Measurements from ENCODE around the gene PFN3.
"Not testable (repeated sequence)": the region's sequence is repeated elsewhere in the genome, so short reads cannot be mapped to it uniquely, and the experiment has no call there.

Gene PFN3

GRCh38 chr5:177362610-177363507 is 37.6 kb downstream of the PFN3 start (continued):
- TF ChIP-seq ZC3H10 (CRISPR knock-in tag; IDR thresholded peaks at IDR 0.05) (no peak), SNAI2 (CRISPR knock-in tag; IDR thresholded peaks at IDR 0.05) (no peak), POU6F1 (CRISPR knock-in tag; IDR thresholded peaks at IDR 0.05; ENCODE audit: borderline replicate concordance, low read depth) (no peak)

- no peak for ATAC-seq
- TF ChIP-seq OSR1 (CRISPR knock-in tag; IDR thresholded peaks at IDR 0.05) = no peak
- no peak for TF ChIP-seq CREB5 (CRISPR knock-in tag; IDR thresholded peaks at IDR 0.05; ENCODE audit: low read depth)
- no peak for TF ChIP-seq RARB (CRISPR knock-in tag; IDR thresholded peaks at IDR 0.05)
- TF ChIP-seq, protein P1, sequence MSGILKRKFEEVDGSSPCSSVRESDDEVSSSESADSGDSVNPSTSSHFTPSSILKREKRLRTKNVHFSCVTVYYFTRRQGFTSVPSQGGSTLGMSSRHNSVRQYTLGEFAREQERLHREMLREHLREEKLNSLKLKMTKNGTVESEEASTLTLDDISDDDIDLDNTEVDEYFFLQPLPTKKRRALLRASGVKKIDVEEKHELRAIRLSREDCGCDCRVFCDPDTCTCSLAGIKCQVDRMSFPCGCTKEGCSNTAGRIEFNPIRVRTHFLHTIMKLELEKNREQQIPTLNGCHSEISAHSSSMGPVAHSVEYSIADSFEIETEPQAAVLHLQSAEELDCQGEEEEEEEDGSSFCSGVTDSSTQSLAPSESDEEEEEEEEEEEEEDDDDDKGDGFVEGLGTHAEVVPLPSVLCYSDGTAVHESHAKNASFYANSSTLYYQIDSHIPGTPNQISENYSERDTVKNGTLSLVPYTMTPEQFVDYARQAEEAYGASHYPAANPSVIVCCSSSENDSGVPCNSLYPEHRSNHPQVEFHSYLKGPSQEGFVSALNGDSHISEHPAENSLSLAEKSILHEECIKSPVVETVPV (CRISPR knock-in tag; IDR thresholded peaks at IDR 0.05) = no peak
Measured at GRCh38 chr5:177362292-177362609, 38.2 kb downstream of the PFN3 start.

DNA sequence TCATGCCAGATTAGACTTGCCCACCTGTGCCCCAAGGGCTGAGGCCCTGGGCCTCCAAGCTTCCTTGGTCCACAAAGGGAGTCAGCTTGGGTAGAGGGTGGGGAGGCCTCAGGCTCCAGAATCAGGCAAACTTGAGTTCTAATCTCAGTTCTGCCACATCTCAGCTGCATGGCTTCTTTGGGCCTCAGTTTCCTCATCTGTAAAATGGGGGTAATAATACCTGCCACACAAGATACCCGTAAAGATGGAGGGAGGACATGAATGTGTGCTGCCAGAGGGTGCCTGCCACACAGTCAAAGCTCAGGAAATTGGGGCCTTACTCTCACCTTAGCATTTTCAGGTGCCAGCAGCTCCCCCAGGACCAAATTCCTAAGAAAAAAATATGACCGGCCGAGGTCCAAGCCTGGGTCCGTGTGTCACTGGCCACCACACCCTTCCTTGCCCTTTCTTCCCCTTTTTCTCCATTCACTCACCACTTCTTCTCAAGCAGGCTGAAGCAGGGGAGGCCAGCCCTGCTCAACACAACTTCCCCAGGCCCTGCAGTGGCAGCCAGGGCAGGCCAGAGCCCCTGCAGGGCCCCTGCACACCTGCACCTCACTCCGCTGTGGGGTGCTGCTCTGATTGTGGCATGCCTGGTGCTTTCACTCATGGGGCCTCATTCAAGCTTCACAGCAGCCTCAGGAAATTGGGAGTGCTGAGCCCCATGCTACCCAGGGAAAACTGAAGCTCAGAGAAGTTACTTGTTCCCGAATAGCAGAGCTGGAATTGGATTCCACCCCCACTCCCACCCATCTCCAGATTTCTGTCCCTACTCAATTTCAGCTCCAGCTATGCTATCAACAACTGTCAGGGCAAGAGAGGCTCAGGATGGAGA is 38.8 kb downstream of the PFN3 start:
- no peak for TF ChIP-seq PPARA (CRISPR knock-in tag; IDR thresholded peaks at IDR 0.05; ENCODE audit: borderline replicate concordance)
- ATAC-seq = no peak

- not testable (repeated sequence) for ATAC-seq
Measured at GRCh38 chr5:177360740-177361139, 39.7 kb downstream of the PFN3 start.

GRCh38 chr5:177359860-177360259 is 40.6 kb downstream of the PFN3 start:
- TF ChIP-seq OSR1 (CRISPR knock-in tag; IDR thresholded peaks at IDR 0.05) (no peak), TOX (CRISPR knock-in tag; IDR thresholded peaks at IDR 0.05; ENCODE audit: borderline replicate concordance) (no peak), ESRRG (CRISPR knock-in tag; IDR thresholded peaks at IDR 0.05) (no peak), POU6F1 (CRISPR knock-in tag; IDR thresholded peaks at IDR 0.05; ENCODE audit: borderline replicate concordance, low read depth) (no peak), TCF4 (CRISPR knock-in tag; IDR thresholded peaks at IDR 0.05; ENCODE audit: borderline replicate concordance) (no peak), RARB (CRISPR knock-in tag; IDR thresholded peaks at IDR 0.05) (no peak), ISL1 (CRISPR knock-in tag; IDR thresholded peaks at IDR 0.05) (no peak), ZFP30 (CRISPR knock-in tag; IDR thresholded peaks at IDR 0.05) (no peak), CSDC2 (CRISPR knock-in tag; IDR thresholded peaks at IDR 0.05) (no peak), ZFP3 (CRISPR knock-in tag; IDR thresholded peaks at IDR 0.05) (no peak), ZNF565 (CRISPR knock-in tag; conservative IDR thresholded peaks at IDR 0.05; ENCODE audit: low read depth) (no peak), BACH2 (CRISPR knock-in tag; IDR thresholded peaks at IDR 0.05; ENCODE audit: borderline replicate concordance) (no peak), CREB5 (CRISPR knock-in tag; IDR thresholded peaks at IDR 0.05; ENCODE audit: low read depth) (no peak), PPARA (CRISPR knock-in tag; IDR thresholded peaks at IDR 0.05; ENCODE audit: borderline replicate concordance) (no peak), GLIS3 (CRISPR knock-in tag; IDR thresholded peaks at IDR 0.05) (no peak)
- TF ChIP-seq, protein P2, sequence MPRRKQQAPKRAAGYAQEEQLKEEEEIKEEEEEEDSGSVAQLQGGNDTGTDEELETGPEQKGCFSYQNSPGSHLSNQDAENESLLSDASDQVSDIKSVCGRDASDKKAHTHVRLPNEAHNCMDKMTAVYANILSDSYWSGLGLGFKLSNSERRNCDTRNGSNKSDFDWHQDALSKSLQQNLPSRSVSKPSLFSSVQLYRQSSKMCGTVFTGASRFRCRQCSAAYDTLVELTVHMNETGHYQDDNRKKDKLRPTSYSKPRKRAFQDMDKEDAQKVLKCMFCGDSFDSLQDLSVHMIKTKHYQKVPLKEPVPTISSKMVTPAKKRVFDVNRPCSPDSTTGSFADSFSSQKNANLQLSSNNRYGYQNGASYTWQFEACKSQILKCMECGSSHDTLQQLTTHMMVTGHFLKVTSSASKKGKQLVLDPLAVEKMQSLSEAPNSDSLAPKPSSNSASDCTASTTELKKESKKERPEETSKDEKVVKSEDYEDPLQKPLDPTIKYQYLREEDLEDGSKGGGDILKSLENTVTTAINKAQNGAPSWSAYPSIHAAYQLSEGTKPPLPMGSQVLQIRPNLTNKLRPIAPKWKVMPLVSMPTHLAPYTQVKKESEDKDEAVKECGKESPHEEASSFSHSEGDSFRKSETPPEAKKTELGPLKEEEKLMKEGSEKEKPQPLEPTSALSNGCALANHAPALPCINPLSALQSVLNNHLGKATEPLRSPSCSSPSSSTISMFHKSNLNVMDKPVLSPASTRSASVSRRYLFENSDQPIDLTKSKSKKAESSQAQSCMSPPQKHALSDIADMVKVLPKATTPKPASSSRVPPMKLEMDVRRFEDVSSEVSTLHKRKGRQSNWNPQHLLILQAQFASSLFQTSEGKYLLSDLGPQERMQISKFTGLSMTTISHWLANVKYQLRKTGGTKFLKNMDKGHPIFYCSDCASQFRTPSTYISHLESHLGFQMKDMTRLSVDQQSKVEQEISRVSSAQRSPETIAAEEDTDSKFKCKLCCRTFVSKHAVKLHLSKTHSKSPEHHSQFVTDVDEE (CRISPR knock-in tag; IDR thresholded peaks at IDR 0.05) = no peak
- TF ChIP-seq, protein P3, sequence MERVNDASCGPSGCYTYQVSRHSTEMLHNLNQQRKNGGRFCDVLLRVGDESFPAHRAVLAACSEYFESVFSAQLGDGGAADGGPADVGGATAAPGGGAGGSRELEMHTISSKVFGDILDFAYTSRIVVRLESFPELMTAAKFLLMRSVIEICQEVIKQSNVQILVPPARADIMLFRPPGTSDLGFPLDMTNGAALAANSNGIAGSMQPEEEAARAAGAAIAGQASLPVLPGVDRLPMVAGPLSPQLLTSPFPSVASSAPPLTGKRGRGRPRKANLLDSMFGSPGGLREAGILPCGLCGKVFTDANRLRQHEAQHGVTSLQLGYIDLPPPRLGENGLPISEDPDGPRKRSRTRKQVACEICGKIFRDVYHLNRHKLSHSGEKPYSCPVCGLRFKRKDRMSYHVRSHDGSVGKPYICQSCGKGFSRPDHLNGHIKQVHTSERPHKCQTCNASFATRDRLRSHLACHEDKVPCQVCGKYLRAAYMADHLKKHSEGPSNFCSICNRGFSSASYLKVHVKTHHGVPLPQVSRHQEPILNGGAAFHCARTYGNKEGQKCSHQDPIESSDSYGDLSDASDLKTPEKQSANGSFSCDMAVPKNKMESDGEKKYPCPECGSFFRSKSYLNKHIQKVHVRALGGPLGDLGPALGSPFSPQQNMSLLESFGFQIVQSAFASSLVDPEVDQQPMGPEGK (CRISPR knock-in tag; IDR thresholded peaks at IDR 0.05; ENCODE audit: borderline replicate concordance) = no peak
- no peak for ATAC-seq

All from SK-N-SH treated with all-trans-retinoic acid at 6 μM for 48 hours (cell line).